Measurements from ENCODE around the gene SNTG2.

DNA sequence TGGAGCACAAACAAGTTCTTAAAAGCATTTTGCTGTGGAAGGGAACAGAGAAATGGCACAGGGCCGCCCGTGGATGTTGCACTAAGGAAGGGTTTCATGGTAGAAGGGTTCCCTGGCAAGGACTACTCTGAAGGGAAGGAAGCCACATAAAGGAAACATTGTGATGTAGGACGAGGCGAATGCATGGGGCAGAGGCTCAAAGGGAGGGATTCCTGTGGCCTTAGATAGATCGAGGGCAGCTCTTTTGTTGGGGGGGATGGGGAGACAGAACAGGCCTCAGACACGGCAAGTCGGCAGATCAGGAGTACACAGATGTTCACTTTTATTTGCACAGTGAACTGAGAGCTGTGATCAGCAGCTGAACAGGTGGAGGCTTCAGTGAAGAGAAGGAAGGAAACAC is 205.4 kb downstream of the SNTG2 start:
- TF ChIP-seq CTCF (IDR thresholded peaks at IDR 0.05; ENCODE audit: insufficient read depth, low read depth, low read length) (no peak), EZH2 (IDR thresholded peaks at IDR 0.05; ENCODE audit: insufficient read depth, low read length) (no peak)
